GM19193 (cell line): Measurements from ENCODE around the gene CASKIN1.

Experiments
- POLR2A ChIP-seq: IDR thresholded peaks from 4 replicates; pipeline ENCODE4 v1.6.1; 2011; ENCODE audit not compliant: insufficient read depth, insufficient read length; ENCODE audit errors: extremely low read depth

CASKIN1 gene

DNA sequence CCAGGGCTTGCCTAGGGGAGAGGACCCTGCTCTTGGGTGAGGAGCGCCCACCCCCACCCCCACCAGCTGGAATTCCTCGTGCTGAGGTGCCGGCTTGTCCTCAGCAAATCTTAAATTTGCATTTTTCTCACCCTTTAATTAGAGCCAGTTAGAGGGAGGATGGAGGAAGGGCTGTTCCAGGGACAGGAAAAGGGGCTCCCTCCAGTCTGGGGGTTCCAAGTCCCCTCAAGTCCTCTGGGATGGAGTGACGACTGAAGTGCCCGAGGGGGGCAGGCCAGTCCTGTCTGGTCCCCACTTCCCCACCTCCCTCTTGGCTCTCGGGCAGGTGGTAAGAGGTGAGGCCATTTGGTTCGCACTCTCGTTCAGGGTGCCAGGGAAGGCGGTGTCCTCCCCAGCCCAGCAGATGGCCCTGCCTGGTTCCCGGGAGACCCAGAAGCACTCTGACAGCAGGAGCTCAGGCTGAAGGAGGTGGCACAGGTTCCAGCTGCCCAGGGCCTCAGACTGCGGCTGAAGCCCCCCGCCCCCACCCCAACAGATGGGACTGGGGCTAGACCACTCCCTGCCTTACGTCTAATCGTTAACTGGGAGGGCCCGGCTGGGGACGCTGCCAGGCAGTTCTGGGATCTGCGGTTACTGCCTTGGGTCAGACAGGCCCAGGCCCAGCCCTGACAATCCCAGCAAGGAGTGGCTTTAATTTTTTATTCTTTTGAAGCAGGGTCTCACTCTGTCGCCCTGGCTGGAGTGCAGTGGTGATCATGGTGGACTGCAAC lies 45.8 kb downstream of the CASKIN1 start:
- TF ChIP-seq POLR2A: peak; percentile 19

GRCh38 chr16:2149630-2150417 lies 46.6 kb downstream of the CASKIN1 start:
- no peak for TF ChIP-seq POLR2A

- TF ChIP-seq POLR2A: no peak
These were observed 47.4 kb downstream of the CASKIN1 start for GRCh38 chr16:2148714-2149629.

- TF ChIP-seq POLR2A: no peak
These were observed 48.3 kb downstream of the CASKIN1 start, which contains the start of gene RAB26 for GRCh38 chr16:2147981-2148671. TSS of gene RAB26 (plus strand) at chr16:2148625. CDS start at chr16:2148784, 159 bp downstream.

DNA sequence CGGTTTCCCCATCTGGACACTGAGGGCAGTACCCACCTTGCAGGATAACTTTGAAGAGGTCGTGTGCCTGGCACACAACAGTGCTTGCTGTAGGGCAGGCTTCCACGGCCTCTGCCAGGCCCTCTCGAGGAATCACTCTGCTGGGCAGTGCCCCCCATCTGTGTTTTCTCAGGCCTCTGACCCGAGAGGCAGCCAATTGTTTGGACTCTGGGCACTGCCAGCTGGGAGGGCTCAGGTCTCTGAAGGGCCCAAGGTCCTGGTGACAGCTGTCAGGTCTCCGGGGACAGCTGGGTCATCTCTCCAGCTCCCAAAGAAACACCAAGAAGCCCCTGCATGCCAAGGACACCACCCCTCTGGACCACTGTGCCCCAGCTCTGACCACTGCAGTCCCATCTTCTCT lies 49.0 kb downstream of the CASKIN1 start:
- TF ChIP-seq POLR2A: no peak

GRCh38 chr16:2145843-2146242 lies 50.6 kb downstream of the CASKIN1 start:
- TF ChIP-seq POLR2A: no peak

DNA sequence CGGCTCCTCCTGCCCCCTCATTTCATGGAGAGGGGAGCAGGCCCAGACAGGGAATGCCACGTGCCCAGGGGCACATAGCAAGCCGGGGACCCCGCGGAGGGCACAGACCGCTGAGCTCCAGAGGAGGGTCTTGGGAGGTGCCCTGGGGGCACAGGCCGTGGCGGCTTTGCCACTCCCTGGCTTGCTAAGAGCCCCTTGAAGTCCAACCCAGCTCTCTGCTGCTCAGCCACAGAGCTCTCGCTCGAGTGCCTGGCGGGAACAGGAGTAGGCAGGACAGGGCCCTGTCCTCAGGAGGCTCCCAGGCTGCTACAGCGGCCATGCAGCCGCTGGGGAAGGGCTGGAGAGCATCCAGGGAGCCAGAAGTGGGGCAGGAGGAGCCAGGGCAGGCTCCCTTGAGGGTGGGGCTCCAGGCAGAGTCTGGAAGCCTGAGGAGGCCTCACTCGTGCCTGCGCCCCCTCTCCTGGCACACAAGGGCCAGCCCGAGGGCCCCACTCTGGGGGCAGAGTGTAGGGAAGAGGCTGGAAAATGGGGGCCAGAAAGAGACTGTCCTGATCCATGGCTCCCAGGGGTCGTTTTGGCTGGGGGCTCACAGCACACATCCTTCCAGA lies 52.4 kb downstream of the CASKIN1 start:
- TF ChIP-seq POLR2A: no peak

GRCh38 chr16:2142942-2143877 lies 53.2 kb downstream of the CASKIN1 start:
- no peak for TF ChIP-seq POLR2A

GRCh38 chr16:2135770-2136490 lies 60.5 kb downstream of the CASKIN1 start, which contains the start of gene PKD1:
TSS of gene PKD1 (minus strand) at chr16:2135898. CDS start at chr16:2135689, 209 bp downstream.
- peak; percentile 42 for TF ChIP-seq POLR2A
